ENCODE measurements around the gene KRCC1.
A peak's percentile ranks its signal among the peaks of the same experiment; 100 is the strongest.

The KRCC1 gene

DNA sequence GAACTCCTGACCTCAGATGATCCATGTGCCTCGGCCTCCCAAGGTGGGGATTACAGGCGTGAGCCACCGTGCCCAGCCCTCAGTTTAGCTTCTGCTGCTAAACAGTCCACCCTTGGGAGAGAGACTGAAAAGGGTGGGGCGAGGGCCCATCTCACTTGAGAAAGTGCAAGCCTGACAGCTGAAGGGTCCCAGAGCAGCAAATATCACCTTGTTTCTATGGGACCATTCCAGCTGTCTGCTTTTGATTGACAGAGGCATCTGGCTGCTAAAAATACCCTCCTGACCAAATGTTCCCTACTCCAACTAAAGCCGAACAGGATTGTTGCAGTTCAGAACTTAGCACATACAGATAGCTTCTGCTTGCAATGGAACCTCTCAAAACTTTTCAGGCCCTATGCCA lies 11.6 kb upstream of the KRCC1 start:
- no peak overlapping the region for H2AK5ac ChIP-seq (ENCODE audit: low read length)
- no peak overlapping the region for H3K9ac ChIP-seq (ENCODE audit: low read length)
- H3K4me3 ChIP-seq (ENCODE audit: low read length), result no peak overlapping the region
- H4K5ac ChIP-seq (ENCODE audit: low read length), result no peak overlapping the region
- H2BK15ac ChIP-seq (replicated peaks; ENCODE audit: low read depth), result no peak overlapping the region
- no peak overlapping the region for H2BK120ac ChIP-seq (ENCODE audit: low read depth, low read length)
- no peak overlapping the region for H3K27ac ChIP-seq (ENCODE audit: low read depth, low read length)
- H4K8ac ChIP-seq (ENCODE audit: low read depth, low read length), result no peak overlapping the region
- peaks cover 2% of the 10 kb centered on the region for H3K4me1 ChIP-seq (ENCODE audit: control insufficient read depth, low read depth, low read length)
- no peak for DNase-seq
- no CpG with 5 or more reads among the region's 5 CpGs for WGBS (ENCODE audit: extremely low coverage, insufficient coverage, low lambda C conversion rate)
- H2BK5ac ChIP-seq (ENCODE audit: low read length), result no peak overlapping the region
- H3K23ac ChIP-seq (ENCODE audit: low read length), result no peak overlapping the region
- H3K18ac ChIP-seq (ENCODE audit: low read length), result no peak overlapping the region
- H3K36me3 ChIP-seq (ENCODE audit: control insufficient read depth, insufficient read depth, low read length), result no peaks in the 10 kb centered on the region
- H3K56ac ChIP-seq (ENCODE audit: low read length), result no peak overlapping the region
- no peaks in the 10 kb centered on the region for H3K79me2 ChIP-seq (ENCODE audit: control insufficient read depth, insufficient read depth, low read length)
- H3K79me1 ChIP-seq (ENCODE audit: low read length), result no peaks in the 10 kb centered on the region
- no peaks in the 10 kb centered on the region for H3K27me3 ChIP-seq (ENCODE audit: insufficient read depth, low read length, poor library complexity)
- H3K4ac ChIP-seq (ENCODE audit: low read depth, low read length), result no peak overlapping the region
- H3K4me2 ChIP-seq (ENCODE audit: low read length), result no peak overlapping the region

GRCh38 chr2:88066543-88066942 lies 11.0 kb upstream of the KRCC1 start:
- H4K8ac ChIP-seq (ENCODE audit: low read depth, low read length), result no peak overlapping the region
- H4K5ac ChIP-seq (ENCODE audit: low read length), result no peak overlapping the region
- H3K27ac ChIP-seq (ENCODE audit: low read depth, low read length), result no peak overlapping the region
- no peak overlapping the region for H2BK15ac ChIP-seq (replicated peaks; ENCODE audit: low read depth)
- H2BK120ac ChIP-seq (ENCODE audit: low read depth, low read length), result no peak overlapping the region
- H3K18ac ChIP-seq (ENCODE audit: low read length), result no peak overlapping the region
- H3K79me2 ChIP-seq (ENCODE audit: control insufficient read depth, insufficient read depth, low read length), result no peaks in the 10 kb centered on the region
- H3K56ac ChIP-seq (ENCODE audit: low read length), result no peak overlapping the region
- H2AK5ac ChIP-seq (ENCODE audit: low read length), result no peak overlapping the region
- no peak overlapping the region for H3K9ac ChIP-seq (ENCODE audit: low read length)
- H3K23ac ChIP-seq (ENCODE audit: low read length), result no peak overlapping the region
- no peak overlapping the region for H3K4ac ChIP-seq (ENCODE audit: low read depth, low read length)
- no peak for DNase-seq
- H3K4me1 ChIP-seq (ENCODE audit: control insufficient read depth, low read depth, low read length), result peaks cover 2% of the 10 kb centered on the region
- H3K4me2 ChIP-seq (ENCODE audit: low read length), result no peak overlapping the region
- H3K4me3 ChIP-seq (ENCODE audit: low read length), result no peak overlapping the region
- H3K27me3 ChIP-seq (ENCODE audit: insufficient read depth, low read length, poor library complexity), result no peaks in the 10 kb centered on the region
- H3K79me1 ChIP-seq (ENCODE audit: low read length), result no peaks in the 10 kb centered on the region
- H2BK5ac ChIP-seq (ENCODE audit: low read length), result no peak overlapping the region
- no peaks in the 10 kb centered on the region for H3K36me3 ChIP-seq (ENCODE audit: control insufficient read depth, insufficient read depth, low read length)
- no CpG with 5 or more reads among the region's 4 CpGs for WGBS (ENCODE audit: extremely low coverage, insufficient coverage, low lambda C conversion rate)

DNA sequence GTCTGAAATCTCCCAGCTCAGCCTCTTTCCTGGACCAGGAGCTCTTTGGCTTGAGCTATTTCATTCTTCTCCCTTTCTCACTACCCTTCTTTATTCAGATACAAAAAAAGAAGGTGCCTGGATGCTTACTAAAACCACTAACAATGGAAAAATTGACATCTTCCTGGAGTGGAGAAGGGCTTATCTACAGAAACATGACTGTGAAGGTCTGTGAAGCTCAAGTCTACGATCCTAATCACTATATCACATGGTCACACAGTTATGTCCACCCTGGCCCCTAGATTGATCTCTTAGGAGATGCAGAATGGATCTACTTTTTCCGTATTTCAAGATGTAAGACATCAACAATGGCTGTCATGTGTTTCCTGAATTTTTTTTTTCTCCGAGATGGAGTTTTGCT lies 5.7 kb upstream of the KRCC1 start:
- Histone ChIP-seq H2BK15ac (replicated peaks; ENCODE audit: low read depth) (no peak overlapping the region), H2AK5ac (ENCODE audit: low read length) (no peak overlapping the region), H2BK120ac (ENCODE audit: low read depth, low read length) (no peak overlapping the region), H3K27ac (ENCODE audit: low read depth, low read length) (no peak overlapping the region), H3K27me3 (ENCODE audit: insufficient read depth, low read length, poor library complexity) (no peaks in the 10 kb centered on the region), H4K8ac (ENCODE audit: low read depth, low read length) (no peak overlapping the region), H2BK5ac (ENCODE audit: low read length) (no peak overlapping the region), H3K23ac (ENCODE audit: low read length) (no peak overlapping the region), H3K18ac (ENCODE audit: low read length) (no peak overlapping the region), H3K9ac (ENCODE audit: low read length) (no peak overlapping the region), H3K36me3 (ENCODE audit: control insufficient read depth, insufficient read depth, low read length) (no peaks in the 10 kb centered on the region), H3K79me1 (ENCODE audit: low read length) (no peaks in the 10 kb centered on the region), H3K79me2 (ENCODE audit: control insufficient read depth, insufficient read depth, low read length) (no peaks in the 10 kb centered on the region), H3K56ac (ENCODE audit: low read length) (no peak overlapping the region), H3K4me3 (ENCODE audit: low read length) (no peak overlapping the region), H4K5ac (ENCODE audit: low read length) (no peak overlapping the region), H3K4me2 (ENCODE audit: low read length) (no peak overlapping the region), H3K4ac (ENCODE audit: low read depth, low read length) (no peak overlapping the region), H3K4me1 (ENCODE audit: control insufficient read depth, low read depth, low read length) (no peaks in the 10 kb centered on the region)
- DNase-seq, result no peak
- no CpG with 5 or more reads among the region's 3 CpGs for WGBS (ENCODE audit: extremely low coverage, insufficient coverage, low lambda C conversion rate)

DNA sequence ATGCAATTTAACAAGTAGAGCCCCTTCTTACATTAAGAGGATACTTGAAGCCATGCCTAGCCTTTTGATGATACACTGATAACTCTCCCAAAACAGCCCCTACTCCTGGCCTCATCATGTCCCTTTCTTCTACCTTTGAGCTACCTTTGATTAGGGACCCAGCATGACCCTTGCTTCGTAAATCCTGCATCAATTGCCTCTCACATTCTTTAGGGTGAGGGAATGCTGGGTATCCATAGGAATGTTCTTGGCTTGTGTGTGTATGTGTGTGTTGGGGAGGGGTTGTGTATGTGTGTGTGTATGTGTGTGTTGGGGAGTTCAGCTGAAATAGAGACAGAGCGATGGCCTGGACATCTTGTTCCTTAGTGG lies 5.3 kb upstream of the KRCC1 start:
- Histone ChIP-seq H3K18ac (ENCODE audit: low read length) (no peak overlapping the region), H4K5ac (ENCODE audit: low read length) (no peak overlapping the region), H2BK5ac (ENCODE audit: low read length) (no peak overlapping the region), H3K4me2 (ENCODE audit: low read length) (no peak overlapping the region), H2BK15ac (replicated peaks; ENCODE audit: low read depth) (no peak overlapping the region), H2BK120ac (ENCODE audit: low read depth, low read length) (no peak overlapping the region), H3K4me3 (ENCODE audit: low read length) (no peak overlapping the region), H3K79me1 (ENCODE audit: low read length) (no peaks in the 10 kb centered on the region), H3K36me3 (ENCODE audit: control insufficient read depth, insufficient read depth, low read length) (no peaks in the 10 kb centered on the region), H3K56ac (ENCODE audit: low read length) (no peak overlapping the region), H3K23ac (ENCODE audit: low read length) (no peak overlapping the region), H3K4me1 (ENCODE audit: control insufficient read depth, low read depth, low read length) (no peaks in the 10 kb centered on the region), H3K27me3 (ENCODE audit: insufficient read depth, low read length, poor library complexity) (no peaks in the 10 kb centered on the region), H2AK5ac (ENCODE audit: low read length) (no peak overlapping the region), H3K4ac (ENCODE audit: low read depth, low read length) (no peak overlapping the region), H3K79me2 (ENCODE audit: control insufficient read depth, insufficient read depth, low read length) (no peaks in the 10 kb centered on the region), H3K27ac (ENCODE audit: low read depth, low read length) (no peak overlapping the region), H3K9ac (ENCODE audit: low read length) (no peak overlapping the region), H4K8ac (ENCODE audit: low read depth, low read length) (no peak overlapping the region)
- WGBS (ENCODE audit: extremely low coverage, insufficient coverage, low lambda C conversion rate), result no CpG with 5 or more reads among the region's 2 CpGs
- peak; percentile 47 for DNase-seq

GRCh38 chr2:88059979-88060906 lies 4.7 kb upstream of the KRCC1 start:
- Histone ChIP-seq H3K27me3 (ENCODE audit: insufficient read depth, low read length, poor library complexity) (no peaks in the 10 kb centered on the region), H3K9ac (ENCODE audit: low read length) (no peak overlapping the region), H3K4me2 (ENCODE audit: low read length) (no peak overlapping the region), H2BK120ac (ENCODE audit: low read depth, low read length) (no peak overlapping the region), H2BK5ac (ENCODE audit: low read length) (no peak overlapping the region), H2BK15ac (replicated peaks; ENCODE audit: low read depth) (no peak overlapping the region), H3K18ac (ENCODE audit: low read length) (no peak overlapping the region), H3K27ac (ENCODE audit: low read depth, low read length) (no peak overlapping the region), H2AK5ac (ENCODE audit: low read length) (no peak overlapping the region), H3K4me1 (ENCODE audit: control insufficient read depth, low read depth, low read length) (no peaks in the 10 kb centered on the region), H3K4ac (ENCODE audit: low read depth, low read length) (no peak overlapping the region), H3K36me3 (ENCODE audit: control insufficient read depth, insufficient read depth, low read length) (no peaks in the 10 kb centered on the region), H3K79me1 (ENCODE audit: low read length) (no peaks in the 10 kb centered on the region), H3K4me3 (ENCODE audit: low read length) (no peak overlapping the region), H4K5ac (ENCODE audit: low read length) (no peak overlapping the region), H3K23ac (ENCODE audit: low read length) (no peak overlapping the region), H3K79me2 (ENCODE audit: control insufficient read depth, insufficient read depth, low read length) (peaks cover under 1% of the 10 kb centered on the region), H3K56ac (ENCODE audit: low read length) (no peak overlapping the region), H4K8ac (ENCODE audit: low read depth, low read length) (no peak overlapping the region)
- WGBS (ENCODE audit: extremely low coverage, insufficient coverage, low lambda C conversion rate), result no CpG with 5 or more reads among the region's 5 CpGs
- DNase-seq, result peak; percentile 59

- Histone ChIP-seq H3K4me1 (ENCODE audit: control insufficient read depth, low read depth, low read length) (peaks cover 6% of the 10 kb centered on the region), H3K18ac (ENCODE audit: low read length) (no peak overlapping the region), H3K9ac (ENCODE audit: low read length) (no peak overlapping the region), H3K4ac (ENCODE audit: low read depth, low read length) (no peak overlapping the region), H2AK5ac (ENCODE audit: low read length) (no peak overlapping the region), H3K27me3 (ENCODE audit: insufficient read depth, low read length, poor library complexity) (no peaks in the 10 kb centered on the region), H2BK15ac (replicated peaks; ENCODE audit: low read depth) (no peak overlapping the region), H3K56ac (ENCODE audit: low read length) (no peak overlapping the region), H4K5ac (ENCODE audit: low read length) (no peak overlapping the region), H3K27ac (ENCODE audit: low read depth, low read length) (no peak overlapping the region), H3K23ac (ENCODE audit: low read length) (no peak overlapping the region), H3K79me2 (ENCODE audit: control insufficient read depth, insufficient read depth, low read length) (peaks cover 16% of the 10 kb centered on the region), H3K36me3 (ENCODE audit: control insufficient read depth, insufficient read depth, low read length) (no peaks in the 10 kb centered on the region), H3K4me3 (ENCODE audit: low read length) (no peak overlapping the region), H3K79me1 (ENCODE audit: low read length) (peaks cover 10% of the 10 kb centered on the region), H3K4me2 (ENCODE audit: low read length) (no peak overlapping the region), H4K8ac (ENCODE audit: low read depth, low read length) (no peak overlapping the region), H2BK120ac (ENCODE audit: low read depth, low read length) (no peak overlapping the region), H2BK5ac (ENCODE audit: low read length) (no peak overlapping the region)
- no peak for DNase-seq
- no CpG with 5 or more reads among the region's 5 CpGs for WGBS (ENCODE audit: extremely low coverage, insufficient coverage, low lambda C conversion rate)
Measured at GRCh38 chr2:88058191-88058590, 2.6 kb upstream of the KRCC1 start.

Measured in mesendoderm (in vitro differentiated cells).